Body of pancreas (tissue), 4 donors: Measurements from ENCODE around the gene CMIP.

Source experiments
- POLR2A ChIP-seq, 3 donors: fragments of 450-650 bp; IDR thresholded peaks; one replicate each; pipeline ENCODE4 v1.6.1; 2016; ENCODE audit warnings: antibody characterized with exemption in 3 of 3, mild to moderate bottlenecking in 2 of 3
- TF ChIP-seq, protein P1 (sequence below), 7 experiments: fragments of 450-650 bp in 4 of 7; fragments of 200-600 bp in 3 of 7; sonication (generic) in 3 of 7; IDR thresholded peaks; one replicate each; pipeline ENCODE4 v1.5.1; 2016 to 2019; ENCODE audit warnings: antibody characterized with exemption in 7 of 7

- no peak for TF ChIP-seq POLR2A (IDR thresholded peaks at IDR 0.05)
- TF ChIP-seq, protein P1, sequence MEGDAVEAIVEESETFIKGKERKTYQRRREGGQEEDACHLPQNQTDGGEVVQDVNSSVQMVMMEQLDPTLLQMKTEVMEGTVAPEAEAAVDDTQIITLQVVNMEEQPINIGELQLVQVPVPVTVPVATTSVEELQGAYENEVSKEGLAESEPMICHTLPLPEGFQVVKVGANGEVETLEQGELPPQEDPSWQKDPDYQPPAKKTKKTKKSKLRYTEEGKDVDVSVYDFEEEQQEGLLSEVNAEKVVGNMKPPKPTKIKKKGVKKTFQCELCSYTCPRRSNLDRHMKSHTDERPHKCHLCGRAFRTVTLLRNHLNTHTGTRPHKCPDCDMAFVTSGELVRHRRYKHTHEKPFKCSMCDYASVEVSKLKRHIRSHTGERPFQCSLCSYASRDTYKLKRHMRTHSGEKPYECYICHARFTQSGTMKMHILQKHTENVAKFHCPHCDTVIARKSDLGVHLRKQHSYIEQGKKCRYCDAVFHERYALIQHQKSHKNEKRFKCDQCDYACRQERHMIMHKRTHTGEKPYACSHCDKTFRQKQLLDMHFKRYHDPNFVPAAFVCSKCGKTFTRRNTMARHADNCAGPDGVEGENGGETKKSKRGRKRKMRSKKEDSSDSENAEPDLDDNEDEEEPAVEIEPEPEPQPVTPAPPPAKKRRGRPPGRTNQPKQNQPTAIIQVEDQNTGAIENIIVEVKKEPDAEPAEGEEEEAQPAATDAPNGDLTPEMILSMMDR (IDR thresholded peaks at IDR 0.05): no peak
Measured at GRCh38 chr16:81491541-81492188, 47.1 kb downstream of the CMIP start.
